ENCODE results near the gene CNOT2. TPM values are rescaled to one million over a fixed set of nuclear protein-coding genes. Genes with fewer than 3 reads are reported as not detected.

Gene CNOT2
- total RNA-seq, 4 donors from 2014 or later: 64.1 to 107 (median 71.6) TPM

DNA sequence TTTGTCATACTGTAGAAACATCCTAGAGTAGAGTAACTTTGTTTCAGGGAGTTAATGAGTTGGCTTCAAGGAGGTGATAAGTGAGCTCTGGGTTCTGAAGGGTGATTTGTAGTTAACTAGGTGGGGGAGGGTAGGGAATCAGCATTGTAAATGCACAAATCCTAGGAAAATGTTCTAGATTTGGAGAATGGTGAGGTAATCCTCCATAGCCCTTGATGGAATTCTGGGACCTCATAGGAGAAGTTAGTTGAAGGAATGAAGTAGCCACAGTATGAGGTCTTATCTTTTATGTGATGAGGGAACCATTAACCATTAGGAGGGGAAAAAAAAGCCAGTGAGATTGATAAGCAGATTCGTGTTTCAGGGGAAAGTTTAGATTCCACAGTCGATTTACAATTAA, 8.0 kb downstream of the CNOT2 start:
- H3K9me3 ChIP-seq: no peaks in the 10 kb centered on the region
- H3K27me3 ChIP-seq: no peaks in the 10 kb centered on the region
- no peaks in the 10 kb centered on the region for H3K36me3 ChIP-seq
- no peak overlapping the region for H3K4me3 ChIP-seq
- no peak for DNase-seq
- TF ChIP-seq, protein P1, sequence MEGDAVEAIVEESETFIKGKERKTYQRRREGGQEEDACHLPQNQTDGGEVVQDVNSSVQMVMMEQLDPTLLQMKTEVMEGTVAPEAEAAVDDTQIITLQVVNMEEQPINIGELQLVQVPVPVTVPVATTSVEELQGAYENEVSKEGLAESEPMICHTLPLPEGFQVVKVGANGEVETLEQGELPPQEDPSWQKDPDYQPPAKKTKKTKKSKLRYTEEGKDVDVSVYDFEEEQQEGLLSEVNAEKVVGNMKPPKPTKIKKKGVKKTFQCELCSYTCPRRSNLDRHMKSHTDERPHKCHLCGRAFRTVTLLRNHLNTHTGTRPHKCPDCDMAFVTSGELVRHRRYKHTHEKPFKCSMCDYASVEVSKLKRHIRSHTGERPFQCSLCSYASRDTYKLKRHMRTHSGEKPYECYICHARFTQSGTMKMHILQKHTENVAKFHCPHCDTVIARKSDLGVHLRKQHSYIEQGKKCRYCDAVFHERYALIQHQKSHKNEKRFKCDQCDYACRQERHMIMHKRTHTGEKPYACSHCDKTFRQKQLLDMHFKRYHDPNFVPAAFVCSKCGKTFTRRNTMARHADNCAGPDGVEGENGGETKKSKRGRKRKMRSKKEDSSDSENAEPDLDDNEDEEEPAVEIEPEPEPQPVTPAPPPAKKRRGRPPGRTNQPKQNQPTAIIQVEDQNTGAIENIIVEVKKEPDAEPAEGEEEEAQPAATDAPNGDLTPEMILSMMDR (IDR thresholded peaks at IDR 0.05 in 4 of 5, conservative IDR thresholded peaks at IDR 0.05 in 1 of 5): peak in 1 of 5 experiments; percentile 3
- no peak for TF ChIP-seq POLR2A (IDR thresholded peaks at IDR 0.05)
- no peak overlapping the region for H3K27ac ChIP-seq
- ATAC-seq: no peak
- peaks cover 76 to 81% of the 10 kb centered on the region in 2 donors for H3K4me1 ChIP-seq
- in situ Hi-C loops (cut with MboI; ENCODE audit: low sequenced_read_pairs in 4 of 4): loop anchor here in 1 of 4 donors (10.0 kb wide), 1 partner anchor 104 kb away; no protein-coding TSS in a partner anchor
- intact Hi-C loops (cut with DNase I; ENCODE audit: low total_unique reads): no loop called here

DNA sequence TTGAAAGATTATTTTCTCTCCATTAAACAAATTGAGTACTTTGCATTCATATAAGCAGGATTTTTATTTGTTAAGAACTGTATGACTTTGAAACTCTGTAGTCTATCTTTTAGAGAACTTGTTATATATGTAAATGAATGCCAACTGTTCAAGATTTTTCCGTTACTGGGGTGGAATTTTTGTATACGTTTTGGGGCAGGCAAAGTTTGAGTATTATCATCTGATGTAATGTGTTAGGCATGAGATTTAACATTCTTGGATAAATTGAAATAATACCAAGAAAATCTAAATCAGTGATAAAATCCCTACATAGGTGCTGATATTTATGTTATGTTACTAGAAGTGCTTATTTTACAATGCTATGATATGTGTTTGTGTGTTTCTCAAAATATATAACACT, 8.4 kb downstream of the CNOT2 start:
- intact Hi-C loops (cut with DNase I; ENCODE audit: low total_unique reads) (no loop called here), in situ Hi-C loops (cut with MboI; ENCODE audit: low sequenced_read_pairs in 4 of 4) (loop anchor here in 1 of 4 donors (10.0 kb wide), 1 partner anchor 103 kb away; no protein-coding TSS in a partner anchor)
- H3K4me3 ChIP-seq: no peak overlapping the region
- DNase-seq: no peak
- peaks cover 77 to 81% of the 10 kb centered on the region in 2 donors for H3K4me1 ChIP-seq
- no peaks in the 10 kb centered on the region for H3K9me3 ChIP-seq
- no peaks in the 10 kb centered on the region for H3K36me3 ChIP-seq
- TF ChIP-seq POLR2A (IDR thresholded peaks at IDR 0.05): no peak
- TF ChIP-seq, protein P1 (IDR thresholded peaks at IDR 0.05 in 4 of 5, conservative IDR thresholded peaks at IDR 0.05 in 1 of 5): no peak
- no peak overlapping the region for H3K27ac ChIP-seq
- no peaks in the 10 kb centered on the region for H3K27me3 ChIP-seq
- ATAC-seq: no peak

DNA sequence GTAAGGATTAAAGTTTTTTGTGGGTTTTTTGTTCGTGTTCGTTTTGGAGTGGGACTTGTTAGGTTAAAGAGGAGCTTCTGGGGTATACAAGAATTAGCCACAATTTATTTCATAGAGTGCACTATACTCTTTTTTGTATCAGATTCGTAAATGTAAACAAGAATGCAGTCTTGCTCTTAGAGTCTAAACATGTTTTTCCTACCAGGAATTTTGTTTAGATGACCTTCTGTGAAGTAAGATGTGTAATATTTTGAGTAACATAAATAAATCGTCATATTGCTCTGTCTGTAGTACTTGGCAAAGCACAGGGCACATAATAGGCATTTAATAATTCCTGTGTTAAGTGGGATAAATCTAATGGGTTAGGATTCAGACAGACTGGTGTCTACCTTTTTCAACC, 9.6 kb downstream of the CNOT2 start:
- Histone ChIP-seq H3K27ac (no peak overlapping the region), H3K4me3 (no peak overlapping the region), H3K36me3 (no peaks in the 10 kb centered on the region), H3K27me3 (no peaks in the 10 kb centered on the region), H3K4me1 (peaks cover 73 to 76% of the 10 kb centered on the region in 2 donors), H3K9me3 (no peaks in the 10 kb centered on the region)
- ATAC-seq: no peak
- TF ChIP-seq, protein P1 (IDR thresholded peaks at IDR 0.05 in 4 of 5, conservative IDR thresholded peaks at IDR 0.05 in 1 of 5): no peak
- TF ChIP-seq POLR2A (IDR thresholded peaks at IDR 0.05): no peak
- no peak for DNase-seq
- in situ Hi-C loops (cut with MboI; ENCODE audit: low sequenced_read_pairs in 4 of 4) (loop anchor here in 1 of 4 donors (10.0 kb wide), 1 partner anchor 102 kb away; no protein-coding TSS in a partner anchor), intact Hi-C loops (cut with DNase I; ENCODE audit: low total_unique reads) (no loop called here)

DNA sequence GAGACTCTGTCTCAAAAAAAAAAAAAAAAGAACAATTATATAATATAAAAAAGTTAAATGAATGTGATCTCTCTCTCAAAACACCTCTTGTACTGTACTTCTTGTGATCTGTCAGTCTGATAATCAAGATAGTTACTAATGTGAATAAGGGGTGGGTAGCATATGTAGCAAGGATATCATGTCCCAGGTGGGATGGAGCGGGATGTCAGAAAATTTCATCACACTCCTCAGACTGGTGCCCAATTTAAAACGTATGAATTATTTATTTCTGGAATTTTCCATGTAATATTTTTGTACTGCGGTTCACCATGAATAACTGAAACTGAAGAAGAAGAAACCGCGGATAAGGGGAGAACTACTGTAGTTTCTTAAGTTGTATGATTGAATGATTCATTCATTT, 11.0 kb downstream of the CNOT2 start:
- TF ChIP-seq POLR2A (IDR thresholded peaks at IDR 0.05): no peak
- no peak for ATAC-seq
- H3K4me1 ChIP-seq: peaks cover 63 to 69% of the 10 kb centered on the region in 2 donors

DNA sequence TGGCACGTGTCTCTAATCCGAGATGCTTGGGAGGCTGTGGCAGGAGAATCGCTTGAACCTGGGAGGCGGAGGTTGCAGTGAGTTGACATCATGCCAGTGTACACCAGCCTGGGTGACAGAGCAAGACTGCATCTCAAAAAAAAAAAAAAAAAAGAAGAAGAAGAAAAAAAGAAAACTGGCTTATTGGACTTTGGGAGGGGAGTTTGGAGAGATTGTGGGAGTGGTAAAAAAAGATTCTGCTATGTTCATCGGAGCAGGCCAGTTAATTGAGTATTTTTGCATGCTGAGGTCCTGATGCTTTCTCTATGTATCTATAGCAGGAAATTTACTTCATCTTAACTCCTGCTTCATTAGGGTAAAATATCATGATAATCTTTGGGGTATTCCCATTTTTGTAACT, 11.6 kb downstream of the CNOT2 start:
- TF ChIP-seq, protein P1 (IDR thresholded peaks at IDR 0.05 in 4 of 5, conservative IDR thresholded peaks at IDR 0.05 in 1 of 5): no peak
- no peak for TF ChIP-seq POLR2A (IDR thresholded peaks at IDR 0.05)
- in situ Hi-C loops (cut with MboI; ENCODE audit: low sequenced_read_pairs in 4 of 4): loop anchor here in 1 of 4 donors (10.0 kb wide), 1 partner anchor 100 kb away; no protein-coding TSS in a partner anchor
- Histone ChIP-seq H3K36me3 (no peaks in the 10 kb centered on the region), H3K27ac (no peak overlapping the region), H3K4me1 (peaks cover 61 to 63% of the 10 kb centered on the region in 2 donors), H3K27me3 (no peaks in the 10 kb centered on the region), H3K4me3 (no peak overlapping the region), H3K9me3 (no peaks in the 10 kb centered on the region)
- ATAC-seq: no peak
- intact Hi-C loops (cut with DNase I; ENCODE audit: low total_unique reads): no loop called here
- no peak for DNase-seq

More for the DNA sequence above, 11.0 kb downstream of the CNOT2 start:
- Histone ChIP-seq H3K4me3 (no peak overlapping the region), H3K9me3 (no peaks in the 10 kb centered on the region), H3K36me3 (no peaks in the 10 kb centered on the region), H3K27me3 (no peaks in the 10 kb centered on the region), H3K27ac (no peak overlapping the region)
- DNase-seq: no peak
- in situ Hi-C loops (cut with MboI; ENCODE audit: low sequenced_read_pairs in 4 of 4) (loop anchor here in 1 of 4 donors (10.0 kb wide), 1 partner anchor 101 kb away; no protein-coding TSS in a partner anchor), intact Hi-C loops (cut with DNase I; ENCODE audit: low total_unique reads) (no loop called here)

All from gastrocnemius medialis (tissue), 4 donors.